H1 (cell line): ENCODE data around the gene UTP25. TPM values are rescaled to one million over a fixed set of nuclear protein-coding genes. Genes with fewer than 3 reads are reported as not detected.

Source experiments
- CTCF ChIA-PET: fragments of 300-600 bp; sonication (Branson Sonifier 250); formaldehyde crosslinking; loops from one replicate; lab custom pipeline; 2021; ENCODE audit not compliant: partially characterized antibody; lab: Charles Lee
- POLR2A ChIA-PET: fragments of 300-600 bp; sonication (Branson Sonifier 250); formaldehyde crosslinking; loops from one replicate; lab custom pipeline; 2021; ENCODE audit warnings: inconsistent platforms; ENCODE audit not compliant: partially characterized antibody; lab: Charles Lee
- DNase-seq, 2 experiments: peaks; one replicate each; pipeline versions ENCODE4 v3.0.0 to v3.0.0-alpha.2; 2010 to 2022; ENCODE audit warnings: low spot score in 2 of 2, low read depth in 1 of 2, mixed read lengths in 1 of 2
- FAIRE-seq: peaks from 2 replicates; lab custom pipeline; 2011; peaks lifted over from hg19 to GRCh38; lab: Jason Lieb, UNC
- H2AFZ ChIP-seq: 2 replicates; pipeline ENCODE4 v1.8.1; 2012; ENCODE audit warnings: low read length, inconsistent platforms
- H2AK5ac ChIP-seq: 2 replicates; pipeline ENCODE4 v1.6.1; 2013; ENCODE audit warnings: low read depth, low read length
- H2BK120ac ChIP-seq: replicated peaks from 2 replicates; pipeline ENCODE3; 2013; ENCODE audit warnings: low read depth, low read length, inconsistent platforms
- H2BK12ac ChIP-seq: 2 replicates; pipeline ENCODE4 v1.6.1; 2013; ENCODE audit warnings: low read depth, low read length
- H2BK15ac ChIP-seq: 2 replicates; pipeline ENCODE4 v1.6.1; 2013; ENCODE audit warnings: low read length
- H2BK20ac ChIP-seq: 2 replicates; pipeline ENCODE4 v1.6.1; 2013; ENCODE audit warnings: low read length
- H2BK5ac ChIP-seq: 2 replicates; pipeline ENCODE4 v1.6.1; 2013; ENCODE audit warnings: low read depth, low read length
- H3K14ac ChIP-seq: 2 replicates; pipeline ENCODE4 v1.6.1; 2013; ENCODE audit warnings: inconsistent platforms; ENCODE audit not compliant: insufficient read length
- H3K18ac ChIP-seq: 2 replicates; pipeline ENCODE4 v1.6.1; 2013; ENCODE audit warnings: low read length; ENCODE audit errors: extremely low read depth
- H3K23ac ChIP-seq: 2 replicates; pipeline ENCODE4 v1.6.1; 2013; ENCODE audit warnings: inconsistent platforms; ENCODE audit not compliant: insufficient read length
- H3K23me2 ChIP-seq: 2 replicates; pipeline ENCODE4 v1.6.1; 2013; ENCODE audit warnings: low read depth, low read length
- H3K27ac ChIP-seq: 2 replicates; pipeline ENCODE4 v1.6.1; 2011; ENCODE audit warnings: low read depth, low read length, inconsistent platforms
- H3K27me3 ChIP-seq, 4 experiments: replicated peaks in 1 of 4; 1 replicate in 1 of 4; 2 replicates in 3 of 4; pipeline versions ENCODE4 v1.6.1 to v1.8.1; 2011 to 2013; ENCODE audit warnings: low read length in 3 of 4, mild to moderate bottlenecking in 3 of 4, inconsistent platforms in 2 of 4, mixed read lengths in 2 of 4, moderate library complexity in 1 of 4; ENCODE audit not compliant: control insufficient read depth in 3 of 4, insufficient read depth in 3 of 4; ENCODE audit errors: extremely low read depth in 1 of 4
- H3K36me3 ChIP-seq, 4 experiments: 2 replicates each; pipeline versions ENCODE4 v1.6.1 to v1.8.1; 2011 to 2013; ENCODE audit warnings: mild to moderate bottlenecking in 4 of 4, low read length in 3 of 4, moderate library complexity in 2 of 4, control low read depth in 1 of 4, inconsistent platforms in 1 of 4; ENCODE audit not compliant: insufficient read depth in 4 of 4, control insufficient read depth in 2 of 4
- H3K4ac ChIP-seq: replicated peaks from 2 replicates; pipeline ENCODE3; 2013; ENCODE audit warnings: low read length, low read depth, mixed read lengths, inconsistent platforms; ENCODE audit not compliant: insufficient read length
- H3K4me1 ChIP-seq, 4 experiments: replicated peaks in 1 of 4; 1 replicate in 1 of 4; 2 replicates in 3 of 4; pipeline versions ENCODE4 v1.6.1 to v1.8.1; 2011 to 2013; ENCODE audit warnings: low read length in 3 of 4, inconsistent platforms in 2 of 4, mixed read lengths in 1 of 4; ENCODE audit not compliant: insufficient read depth in 4 of 4, control insufficient read depth in 3 of 4
- H3K4me2 ChIP-seq, 2 experiments: 2 replicates each; pipeline versions ENCODE4 v1.6.1 to v1.8.1; 2011 to 2013; ENCODE audit warnings: low read depth in 2 of 2, low read length in 2 of 2, control low read depth in 1 of 2, inconsistent platforms in 1 of 2, mild to moderate bottlenecking in 1 of 2; ENCODE audit not compliant: insufficient read depth in 1 of 2
- H3K4me3 ChIP-seq, 4 experiments: fragments of 200-600, 300-600 bp in 1 of 4; sonication (generic), shearing (Covaris generic), sonication (Bioruptor Twin) in 1 of 4; 2 replicates each; pipeline versions ENCODE4 v1.5.1 to v1.8.1; 2011 to 2016; ENCODE audit warnings: low read length in 4 of 4, low read depth in 3 of 4, control low read depth in 2 of 4, inconsistent platforms in 2 of 4, mild to moderate bottlenecking in 2 of 4, mixed read lengths in 1 of 4, moderate library complexity in 1 of 4; ENCODE audit not compliant: insufficient read depth in 2 of 4; ENCODE audit errors: extremely low read depth in 1 of 4
- H3K56ac ChIP-seq: replicated peaks from 2 replicates; pipeline ENCODE3; 2013; ENCODE audit warnings: low read depth, mild to moderate bottlenecking, mixed read lengths, low read length, inconsistent platforms; ENCODE audit not compliant: insufficient read length
- H3K79me1 ChIP-seq: 2 replicates; pipeline ENCODE4 v1.6.1; 2013; ENCODE audit warnings: low read depth, low read length, control low read depth
- H3K79me2 ChIP-seq, 2 experiments: 2 replicates each; pipeline versions ENCODE4 v1.6.1 to v1.8.1; 2012 to 2013; ENCODE audit warnings: low read length in 2 of 2, mild to moderate bottlenecking in 2 of 2, inconsistent platforms in 1 of 2; ENCODE audit not compliant: insufficient read depth in 2 of 2, control insufficient read depth in 1 of 2
- H3K9ac ChIP-seq, 4 experiments: replicated peaks in 1 of 4; 1 replicate in 1 of 4; 2 replicates in 3 of 4; pipeline versions ENCODE4 v1.6.1 to v1.8.1; 2011 to 2013; ENCODE audit warnings: low read depth in 3 of 4, low read length in 3 of 4, control low read depth in 2 of 4, mild to moderate bottlenecking in 2 of 4, moderate library complexity in 2 of 4, inconsistent platforms in 1 of 4; ENCODE audit errors: extremely low read depth in 1 of 4
- H3K9me3 ChIP-seq, 2 experiments: 2 replicates each; pipeline versions ENCODE4 v1.6.1 to v1.8.1; 2012 to 2013; ENCODE audit warnings: mild to moderate bottlenecking in 2 of 2, moderate library complexity in 2 of 2, control low read depth in 1 of 2, inconsistent platforms in 1 of 2, low read depth in 1 of 2, low read length in 1 of 2, mixed read lengths in 1 of 2; ENCODE audit not compliant: insufficient read depth in 2 of 2
- H4K20me1 ChIP-seq, 2 experiments: replicated peaks in 1 of 2; 2 replicates each; pipeline versions ENCODE3 to v1.8.1; 2011 to 2013; ENCODE audit warnings: inconsistent platforms in 2 of 2, low read length in 2 of 2, mild to moderate bottlenecking in 1 of 2; ENCODE audit not compliant: insufficient read depth in 2 of 2, control insufficient read depth in 1 of 2
- H4K5ac ChIP-seq: 2 replicates; pipeline ENCODE4 v1.6.1; 2013; ENCODE audit warnings: low read length, low read depth, mixed read lengths, inconsistent platforms; ENCODE audit not compliant: insufficient read length
- H4K8ac ChIP-seq: 2 replicates; pipeline ENCODE4 v1.8.0; 2013; ENCODE audit warnings: mild to moderate bottlenecking, moderate library complexity, low read length, inconsistent platforms; ENCODE audit not compliant: insufficient read depth; ENCODE audit errors: extremely low read depth
- H4K91ac ChIP-seq: replicated peaks from 2 replicates; pipeline ENCODE3; 2013; ENCODE audit warnings: low read length, mixed read lengths, inconsistent platforms; ENCODE audit not compliant: insufficient read length
- ASH2L ChIP-seq: fragments of 200-600, 300-600 bp; sonication (generic); IDR thresholded peaks from one replicate; pipeline ENCODE4 v1.7.1; 2017; ENCODE audit warnings: low read length
- CEBPB ChIP-seq: IDR thresholded peaks from 2 replicates; pipeline ENCODE4 v1.6.1; 2012; ENCODE audit warnings: low read depth, low read length
- CHD2 ChIP-seq: IDR thresholded peaks from 2 replicates; pipeline ENCODE4 v1.6.1; 2012; ENCODE audit warnings: low read length, improper control_type of control experiment
- EGR1 ChIP-seq: IDR thresholded peaks from 2 replicates; pipeline ENCODE4 v1.6.1; 2011; ENCODE audit warnings: low read depth, low read length, borderline replicate concordance
- EZH2 ChIP-seq: fragments of 200-600 bp; sonication (generic); IDR thresholded peaks from 2 replicates; pipeline ENCODE4 v1.7.1; 2012; ENCODE audit warnings: low read depth, mild to moderate bottlenecking, moderate library complexity, low read length, inconsistent platforms; ENCODE audit not compliant: severe bottlenecking
- FOSL1 ChIP-seq: IDR thresholded peaks from 2 replicates; pipeline ENCODE4 v1.6.1; 2011; ENCODE audit warnings: mild to moderate bottlenecking, low read depth, low read length, moderate library complexity; ENCODE audit not compliant: insufficient read depth
- HDAC2 ChIP-seq, 2 experiments: fragments of 300-600 bp in 1 of 2; sonication (generic) in 1 of 2; IDR thresholded peaks; 2 replicates each; pipeline ENCODE4 v1.6.1; 2011 to 2012; ENCODE audit warnings: low read depth in 2 of 2, low read length in 2 of 2, mild to moderate bottlenecking in 2 of 2, moderate library complexity in 2 of 2, borderline replicate concordance in 1 of 2, inconsistent platforms in 1 of 2
- KDM4A ChIP-seq: IDR thresholded peaks from one replicate; pipeline ENCODE4 v1.7.1; 2012; ENCODE audit warnings: low read depth, mild to moderate bottlenecking, moderate library complexity, low read length, inconsistent platforms; ENCODE audit not compliant: severe bottlenecking
- KDM5A ChIP-seq: fragments of 200-600 bp; IDR thresholded peaks from 2 replicates; pipeline ENCODE4 v1.7.1; 2012; ENCODE audit warnings: mild to moderate bottlenecking, low read length, inconsistent platforms, mixed read lengths
- NANOG ChIP-seq: IDR thresholded peaks from 2 replicates; pipeline ENCODE4 v1.6.1; 2011; ENCODE audit warnings: low read length, low read depth, mild to moderate bottlenecking, inconsistent platforms; ENCODE audit not compliant: insufficient read depth, poor library complexity, severe bottlenecking
- POLR2AphosphoS5 ChIP-seq: IDR thresholded peaks from 2 replicates; pipeline ENCODE4 v1.6.1; 2011; ENCODE audit warnings: low read depth, low read length
- SRF ChIP-seq: IDR thresholded peaks from 2 replicates; pipeline ENCODE4 v1.6.1; 2011; ENCODE audit warnings: mild to moderate bottlenecking, low read depth, low read length, moderate library complexity
- TAF7 ChIP-seq: optimal IDR thresholded peaks from 2 replicates; pipeline ENCODE3; 2011; ENCODE audit warnings: low read depth, mild to moderate bottlenecking, inconsistent platforms, low read length, moderate library complexity, borderline replicate concordance
- TCF12 ChIP-seq: IDR thresholded peaks from 2 replicates; pipeline ENCODE4 v1.6.1; 2011; ENCODE audit warnings: low read depth, mild to moderate bottlenecking, low read length
- TEAD4 ChIP-seq: IDR thresholded peaks from 2 replicates; pipeline ENCODE4 v1.6.1; 2012; ENCODE audit warnings: low read depth, low read length, inconsistent platforms, mixed read lengths
- WGBS, 2 experiments: shearing (Covaris generic) in 1 of 2; methylation state at CpG; one replicate each; pipeline versions ENCODE4 v1.1.6 to v1.1.7; 2013 to 2015; ENCODE audit warnings: low lambda C conversion rate in 2 of 2, mixed read lengths in 2 of 2, inconsistent platforms in 1 of 2, low coverage in 1 of 2, missing lambda C conversion rate in 1 of 2; ENCODE audit not compliant: insufficient replicate concordance in 2 of 2, insufficient coverage in 1 of 2, insufficient read length in 1 of 2; ENCODE audit errors: extremely low coverage in 1 of 2, missing lambda C conversion rate in 1 of 2; 5-methylcytosine and 5-hydroxymethylcytosine counted together
- polyA plus RNA-seq, 7 experiments: library from polyadenylated mRNA; depleted of rRNA in 3 of 7; stranded (reverse) in 5 of 7; unstranded in 2 of 7; fragments of >200 nt in 5 of 7; fragments of 200-250 nt in 2 of 7; gene quantifications; 1 replicate in 5 of 7; 2 replicates in 1 of 7; 4 replicates in 1 of 7; pipeline versions ENCODE4 v1.2.1 to v1.2.3, GENCODE V29; 2011 to 2013; ENCODE audit warnings: missing spikeins in 2 of 7, mixed read lengths in 2 of 7
- total RNA-seq: library from RNA; stranded (reverse); fragmentation: NEBNext Ultra II Directional; extraction: Animal tissue kit (Norgen Biotek cat#: 25700); gene quantifications from 2 replicates; pipeline ENCODE4 v1.2.1, GENCODE V29; 2021

Gene UTP25
- total and polyA plus RNA-seq, 2 of the 8 experiments (the other 6 are each of a cell fraction or from before 2014, with no cell fraction given): 4.0 to 7.6 TPM

DNA sequence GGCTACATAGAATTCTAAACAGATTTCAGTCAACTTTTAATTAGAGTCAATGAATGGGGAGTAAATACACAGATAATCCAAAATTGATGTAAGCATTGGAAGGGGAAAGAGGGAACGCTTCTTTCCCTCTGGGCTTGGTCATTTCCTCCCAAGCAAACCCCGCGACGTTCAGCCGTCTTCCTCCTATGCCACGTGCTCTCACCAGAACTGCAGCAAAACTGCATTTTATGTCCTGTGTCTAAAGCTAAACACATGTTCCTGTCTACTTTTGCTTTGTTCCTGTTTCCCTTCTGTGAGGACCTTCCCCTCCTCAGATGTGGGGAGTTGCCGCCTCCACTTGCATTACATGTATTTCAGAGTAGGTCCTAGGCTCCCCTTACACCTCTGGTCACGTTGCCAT lies 27.2 kb downstream of the UTP25 start:
- no peak overlapping the region for H2AK5ac ChIP-seq
- H3K4ac ChIP-seq: no peak overlapping the region
- no peak overlapping the region for H3K4me2 ChIP-seq
- no peak overlapping the region for H3K9ac ChIP-seq
- H3K4me1 ChIP-seq: no peaks in the 10 kb centered on the region
- no peak overlapping the region for H3K56ac ChIP-seq
- no peak overlapping the region for H2BK15ac ChIP-seq
- no peak overlapping the region for H4K5ac ChIP-seq
- H2BK20ac ChIP-seq: no peak overlapping the region
- no peak overlapping the region for H2AFZ ChIP-seq
- H3K18ac ChIP-seq: no peak overlapping the region
- WGBS, 2 experiments: 93% methylated on average over 8 of the region's 8 CpGs; no CpG with 5 or more reads in 1 of the 2 experiments
- no peak overlapping the region for H3K14ac ChIP-seq
- no peak overlapping the region for H2BK12ac ChIP-seq
- no peak overlapping the region for H3K23ac ChIP-seq
- H4K8ac ChIP-seq: no peak overlapping the region
- H3K79me2 ChIP-seq: no peaks in the 10 kb centered on the region
- no peak for FAIRE-seq
- H3K27me3 ChIP-seq: no peaks in the 10 kb centered on the region
- H4K20me1 ChIP-seq: no peaks in the 10 kb centered on the region
- H3K23me2 ChIP-seq: no peaks in the 10 kb centered on the region
- no peak overlapping the region for H3K27ac ChIP-seq
- no peak overlapping the region for H2BK120ac ChIP-seq
- H3K79me1 ChIP-seq: no peaks in the 10 kb centered on the region
- no peak overlapping the region for H3K4me3 ChIP-seq
- peaks cover 0 to 27% (median 20%) of the 10 kb centered on the region in 4 experiments; a peak in 6 of 8 replicates for H3K36me3 ChIP-seq
- no peak overlapping the region for H2BK5ac ChIP-seq
- ChIA-PET POLR2A (interaction anchor here (0.6 to 1.7 kb wide), 2 partner anchors 9 to 519 kb away, joined by 5 to 8 read pairs; no protein-coding TSS in a partner anchor), CTCF (interaction anchor here (0.9 to 1.8 kb wide), 10 partner anchors 10 to 389 kb away, joined by 3 to 6 read pairs (median 4); no protein-coding TSS in a partner anchor)
- no peaks in the 10 kb centered on the region; a peak in 1 of 4 replicates for H3K9me3 ChIP-seq
- no peak overlapping the region for H4K91ac ChIP-seq
- DNase-seq: no peak
- TF ChIP-seq ASH2L: no peak
- no peak for TF ChIP-seq KDM4A
- TF ChIP-seq KDM5A: no peak
- TF ChIP-seq CEBPB: no peak
- no peak for TF ChIP-seq TCF12
- TF ChIP-seq TAF7: no peak
- TF ChIP-seq HDAC2 (IDR thresholded peaks at IDR 0.05; ENCODE audit: borderline replicate concordance in 1 of 2, low read depth in 2 of 2, low read length in 2 of 2): no peak
- TF ChIP-seq SRF: no peak
- TF ChIP-seq POLR2AphosphoS5: no peak
- no peak for TF ChIP-seq EZH2
- TF ChIP-seq CHD2: no peak
- no peak for TF ChIP-seq TEAD4
- TF ChIP-seq EGR1: no peak
- no peak for TF ChIP-seq FOSL1
- TF ChIP-seq NANOG: no peak
